Measurements from ENCODE around the gene GALNT14. TPM values are rescaled to one million over a fixed set of nuclear protein-coding genes. Genes with fewer than 3 reads are reported as not detected.

GALNT14 gene
- total RNA-seq, 1 experiment from 2014 or later, result 2.7 TPM

- Mint-ChIP-seq H3K9me3 (peaks cover 3 to 5% of the 10 kb centered on the region in 2 experiments; a peak in 4 of 5 replicates), H3K27me3 (ENCODE audit: low read depth) (peaks cover 8% of the 10 kb centered on the region), H3K4me1 (peaks cover 9 to 10% of the 10 kb centered on the region in 2 experiments), H3K4me3 (no peak overlapping the region), H3K27ac (no peak overlapping the region), H3K36me3 (ENCODE audit: insufficient read depth in 1 of 3, low read depth in 3 of 3) (no peaks in the 10 kb centered on the region)
- H3K9me3 ChIP-seq (ENCODE audit: control insufficient read depth, low read depth, low read length), result no peaks in the 10 kb centered on the region
- TF ChIP-seq CTCF (conservative IDR thresholded peaks at IDR 0.05), result no peak
- no CpG with 5 or more reads among the region's 13 CpGs for WGBS (ENCODE audit: extremely low coverage, insufficient read length, low lambda C conversion rate)
- H3K56ac ChIP-seq (ENCODE audit: insufficient read length, low read depth, low read length), result no peak overlapping the region
- H3K4ac ChIP-seq (ENCODE audit: low read depth, low read length), result no peak overlapping the region
- H4K8ac ChIP-seq (replicated peaks; ENCODE audit: insufficient read length, low read depth, low read length), result no peak overlapping the region
- no peak overlapping the region for H3T11ph ChIP-seq (ENCODE audit: low read length)
- no peak overlapping the region for H2BK5ac ChIP-seq (ENCODE audit: insufficient read length, low read length)
- H3K14ac ChIP-seq (ENCODE audit: insufficient read depth, low read length), result no peak overlapping the region; the same call in 1 of the 2 replicates
- H4K91ac ChIP-seq (ENCODE audit: insufficient read length, low read depth, low read length), result no peak overlapping the region
- H3K18ac ChIP-seq (ENCODE audit: insufficient read length, low read depth, low read length), result no peak overlapping the region
- no peak overlapping the region for H3K27ac ChIP-seq (ENCODE audit: insufficient read length, low read depth, low read length)
- no peak overlapping the region for H2BK120ac ChIP-seq (ENCODE audit: low read depth, low read length, poor library complexity, severe bottlenecking)
- H3K23ac ChIP-seq (ENCODE audit: insufficient read length, low read depth, low read length), result no peak overlapping the region
- H4K5ac ChIP-seq (ENCODE audit: insufficient read length, low read depth, low read length), result no peak overlapping the region
- no peaks in the 10 kb centered on the region for H3K27me3 ChIP-seq (ENCODE audit: insufficient read depth, low read length)
- H3K23me2 ChIP-seq (ENCODE audit: insufficient read length, low read depth, low read length, poor library complexity, severe bottlenecking), result no peaks in the 10 kb centered on the region
- H4K20me1 ChIP-seq (ENCODE audit: control insufficient read depth, insufficient read depth, insufficient read length), result no peaks in the 10 kb centered on the region
- H2AK5ac ChIP-seq (ENCODE audit: insufficient read length, low read length), result no peak overlapping the region
- H2BK20ac ChIP-seq (ENCODE audit: low read depth, low read length, poor library complexity, severe bottlenecking), result no peak overlapping the region
- DNase-seq, result no peak
- no peak overlapping the region for H2BK15ac ChIP-seq (ENCODE audit: low read depth, low read length)
- no peaks in the 10 kb centered on the region for H3K79me1 ChIP-seq (ENCODE audit: insufficient read depth, low read depth, low read length, poor library complexity, severe bottlenecking)
- H3K79me2 ChIP-seq (ENCODE audit: insufficient read depth, low read length), result no peaks in the 10 kb centered on the region
- H3K4me1 ChIP-seq (ENCODE audit: insufficient read depth, low read length), result no peaks in the 10 kb centered on the region
- H2AFZ ChIP-seq (ENCODE audit: low read length), result no peak overlapping the region
- no peak overlapping the region for H3K4me2 ChIP-seq (ENCODE audit: insufficient read depth, insufficient read length, low read length)
- no peak overlapping the region for H2BK12ac ChIP-seq (ENCODE audit: insufficient read length, low read depth, low read length)
- no peak overlapping the region for H3K9ac ChIP-seq (ENCODE audit: extremely low read depth, insufficient read length, low read length)
These were observed 240.7 kb downstream of the GALNT14 start for GRCh38 chr2:30897539-30897938.

Data from H9 (cell line).